Measurements from ENCODE around the gene MUC5AC. TPM values are rescaled to one million over a fixed set of nuclear protein-coding genes. Genes with fewer than 3 reads are reported as not detected.
A peak's percentile ranks its signal among the peaks of the same experiment; 100 is the strongest.
"Not testable (repeated sequence)": the region's sequence is repeated elsewhere in the genome, so short reads cannot be mapped to it uniquely, and the experiment has no call there.

The MUC5AC gene
- total and polyA plus RNA-seq, 8 donors = 0.04 to 0.75 (median 0.37) TPM; not detected in 1

DNA sequence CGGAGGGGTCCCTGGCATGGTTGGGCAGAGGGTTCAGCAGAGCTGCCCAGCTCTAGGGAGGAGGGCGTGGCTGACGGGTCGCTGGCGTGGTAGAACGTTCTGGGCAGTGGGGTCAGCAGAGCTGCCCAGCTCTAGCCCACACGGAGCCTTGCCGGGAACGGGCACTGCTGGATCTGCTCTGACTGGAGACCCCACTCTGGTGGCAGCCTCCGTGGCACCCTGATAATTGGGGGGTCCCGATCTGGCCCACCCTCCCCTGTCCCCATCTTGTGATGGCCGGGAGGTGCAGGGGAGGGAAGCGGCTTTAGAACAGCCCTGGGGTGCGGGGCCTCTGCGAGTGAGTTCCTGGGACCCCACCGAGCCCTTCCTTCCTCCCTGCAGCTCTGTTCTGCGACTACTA is 21.9 kb downstream of the MUC5AC start:
- no peaks in the 10 kb centered on the region for H3K4me1 ChIP-seq
- no peak overlapping the region for H3K27ac ChIP-seq
- ATAC-seq (no peak), DNase-seq (peak in 1 of 4 donors; percentile 69)
- H3K4me3 ChIP-seq = no peak overlapping the region
- no peaks in the 10 kb centered on the region for H3K36me3 ChIP-seq
- no peaks in the 10 kb centered on the region for H3K9me3 ChIP-seq
- intact Hi-C loops (cut with DNase I) = no loop called here
- TF ChIP-seq, protein P1, sequence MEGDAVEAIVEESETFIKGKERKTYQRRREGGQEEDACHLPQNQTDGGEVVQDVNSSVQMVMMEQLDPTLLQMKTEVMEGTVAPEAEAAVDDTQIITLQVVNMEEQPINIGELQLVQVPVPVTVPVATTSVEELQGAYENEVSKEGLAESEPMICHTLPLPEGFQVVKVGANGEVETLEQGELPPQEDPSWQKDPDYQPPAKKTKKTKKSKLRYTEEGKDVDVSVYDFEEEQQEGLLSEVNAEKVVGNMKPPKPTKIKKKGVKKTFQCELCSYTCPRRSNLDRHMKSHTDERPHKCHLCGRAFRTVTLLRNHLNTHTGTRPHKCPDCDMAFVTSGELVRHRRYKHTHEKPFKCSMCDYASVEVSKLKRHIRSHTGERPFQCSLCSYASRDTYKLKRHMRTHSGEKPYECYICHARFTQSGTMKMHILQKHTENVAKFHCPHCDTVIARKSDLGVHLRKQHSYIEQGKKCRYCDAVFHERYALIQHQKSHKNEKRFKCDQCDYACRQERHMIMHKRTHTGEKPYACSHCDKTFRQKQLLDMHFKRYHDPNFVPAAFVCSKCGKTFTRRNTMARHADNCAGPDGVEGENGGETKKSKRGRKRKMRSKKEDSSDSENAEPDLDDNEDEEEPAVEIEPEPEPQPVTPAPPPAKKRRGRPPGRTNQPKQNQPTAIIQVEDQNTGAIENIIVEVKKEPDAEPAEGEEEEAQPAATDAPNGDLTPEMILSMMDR (IDR thresholded peaks at IDR 0.05) = no peak
- H3K27me3 ChIP-seq = peaks cover 0 to 41% of the 10 kb centered on the region in 2 donors

DNA sequence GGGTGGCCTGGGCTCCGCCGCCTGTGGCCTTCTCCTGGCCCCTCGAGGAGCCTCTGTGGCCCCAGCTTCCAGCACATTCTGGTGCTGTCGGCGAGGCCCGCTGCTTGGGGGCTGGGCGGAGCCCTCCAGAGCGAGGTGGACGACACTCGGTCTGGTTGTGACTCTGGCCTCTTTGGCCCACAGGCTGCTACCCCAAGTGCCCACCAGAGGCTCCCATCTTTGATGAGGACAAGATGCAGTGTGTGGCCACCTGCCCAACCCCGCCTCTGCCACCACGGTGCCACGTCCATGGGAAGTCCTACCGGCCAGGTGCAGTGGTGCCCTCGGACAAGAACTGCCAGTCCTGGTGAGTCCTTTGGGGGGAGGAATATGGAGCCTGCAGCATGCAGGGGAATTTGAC is 22.4 kb downstream of the MUC5AC start:
- intact Hi-C loops (cut with DNase I) = no loop called here
- Histone ChIP-seq H3K9me3 (no peaks in the 10 kb centered on the region), H3K27me3 (peaks cover 0 to 41% of the 10 kb centered on the region in 2 donors), H3K4me3 (no peak overlapping the region), H3K27ac (no peak overlapping the region), H3K4me1 (no peaks in the 10 kb centered on the region), H3K36me3 (no peaks in the 10 kb centered on the region)
- peak in 1 of 4 donors; percentile 55 for DNase-seq
- ATAC-seq = no peak
- TF ChIP-seq, protein P1 (IDR thresholded peaks at IDR 0.05) = no peak

DNA sequence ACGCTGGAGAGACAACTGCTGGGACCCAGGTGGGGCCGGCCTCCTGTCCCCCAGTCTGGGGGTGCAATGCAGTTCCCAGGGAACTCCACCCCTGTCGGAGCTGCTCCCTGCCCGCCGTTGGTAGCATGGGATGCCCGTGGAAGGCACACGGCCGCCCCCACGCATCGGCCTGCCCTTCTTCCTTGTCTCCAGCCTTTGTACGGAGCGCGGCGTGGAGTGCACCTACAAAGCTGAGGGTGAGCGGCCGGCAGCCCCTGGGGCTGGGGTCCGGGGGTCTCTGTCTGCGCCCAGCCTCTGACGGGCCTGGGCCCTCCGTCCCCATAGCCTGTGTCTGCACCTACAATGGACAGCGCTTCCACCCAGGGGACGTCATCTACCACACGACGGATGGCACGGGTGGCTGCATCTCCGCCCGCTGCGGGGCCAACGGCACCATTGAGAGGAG is 23.2 kb downstream of the MUC5AC start:
- Histone ChIP-seq H3K4me1 (no peaks in the 10 kb centered on the region), H3K27ac (no peak overlapping the region), H3K36me3 (no peaks in the 10 kb centered on the region), H3K4me3 (no peak overlapping the region), H3K27me3 (peaks cover 0 to 41% of the 10 kb centered on the region in 2 donors), H3K9me3 (no peaks in the 10 kb centered on the region)
- no peak for ATAC-seq
- peak in 1 of 4 donors; percentile 80 for DNase-seq
- TF ChIP-seq, protein P1 (IDR thresholded peaks at IDR 0.05) = no peak
- intact Hi-C loops (cut with DNase I) = no loop called here

DNA sequence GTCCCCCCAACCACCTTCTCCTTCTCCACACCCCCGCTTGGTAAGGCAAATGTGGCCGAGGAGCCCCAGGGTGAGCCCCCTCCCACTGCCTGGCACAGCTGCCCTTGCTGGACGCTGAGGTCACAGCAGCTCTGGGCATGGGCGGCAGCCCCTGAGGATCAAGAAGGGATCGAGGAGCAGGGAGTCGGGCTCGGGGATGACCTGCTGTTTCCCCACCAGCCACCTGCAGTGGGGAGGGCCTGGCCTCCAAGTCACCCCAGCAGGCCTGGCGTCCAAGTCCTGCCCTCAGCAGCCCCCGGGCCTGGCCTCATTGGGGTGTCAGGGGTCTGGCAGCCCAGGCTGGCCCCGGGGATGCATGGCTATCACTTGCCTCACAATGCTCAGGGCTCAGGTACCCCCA is 23.7 kb downstream of the MUC5AC start:
- intact Hi-C loops (cut with DNase I) = no loop called here
- ATAC-seq = no peak
- TF ChIP-seq, protein P1 (IDR thresholded peaks at IDR 0.05) = no peak
- peaks cover 0 to 41% of the 10 kb centered on the region in 2 donors for H3K27me3 ChIP-seq
- H3K36me3 ChIP-seq = no peaks in the 10 kb centered on the region
- H3K4me3 ChIP-seq = no peak overlapping the region
- no peaks in the 10 kb centered on the region for H3K4me1 ChIP-seq
- no peaks in the 10 kb centered on the region for H3K9me3 ChIP-seq
- no peak overlapping the region for H3K27ac ChIP-seq
- DNase-seq = peak in 1 of 4 donors; percentile 68

DNA sequence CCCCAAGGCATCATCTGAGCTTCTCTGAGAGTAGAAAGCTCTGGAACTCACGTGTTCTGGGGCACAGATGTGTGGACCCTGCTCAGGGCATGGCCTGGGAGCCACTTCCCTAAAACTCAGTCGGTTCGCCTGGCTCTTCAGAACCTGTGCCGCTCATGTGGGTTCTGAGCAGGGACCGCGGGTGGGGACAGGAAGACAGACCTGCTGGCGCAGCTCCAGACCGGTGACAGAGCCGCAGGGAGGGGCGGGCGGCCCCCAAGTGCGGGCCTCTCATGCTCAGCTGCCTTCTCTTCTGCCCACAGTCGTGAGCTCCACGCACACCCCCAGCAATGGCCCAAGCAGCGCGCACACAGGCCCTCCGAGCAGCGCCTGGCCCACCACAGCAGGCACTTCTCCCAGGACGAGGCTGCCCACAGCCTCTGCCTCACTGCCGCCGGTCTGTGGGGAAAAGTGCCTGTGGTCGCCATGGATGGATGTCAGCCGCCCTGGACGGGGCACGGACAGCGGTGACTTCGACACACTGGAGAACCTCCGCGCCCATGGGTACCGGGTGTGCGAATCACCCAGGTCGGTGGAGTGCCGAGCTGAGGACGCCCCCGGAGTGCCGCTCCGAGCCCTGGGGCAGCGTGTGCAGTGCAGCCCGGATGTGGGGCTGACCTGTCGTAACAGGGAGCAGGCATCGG is 24.2 kb downstream of the MUC5AC start:
- H3K27ac ChIP-seq = no peak overlapping the region
- no peak overlapping the region for H3K4me3 ChIP-seq
- ATAC-seq = no peak
- peak in 1 of 4 donors; percentile 69 for DNase-seq
- no peaks in the 10 kb centered on the region for H3K4me1 ChIP-seq
- no peaks in the 10 kb centered on the region for H3K9me3 ChIP-seq
- no peaks in the 10 kb centered on the region for H3K36me3 ChIP-seq
- peaks cover 0 to 41% of the 10 kb centered on the region in 2 donors for H3K27me3 ChIP-seq
- intact Hi-C loops (cut with DNase I) = no loop called here
- TF ChIP-seq, protein P1 (IDR thresholded peaks at IDR 0.05) = no peak

DNA sequence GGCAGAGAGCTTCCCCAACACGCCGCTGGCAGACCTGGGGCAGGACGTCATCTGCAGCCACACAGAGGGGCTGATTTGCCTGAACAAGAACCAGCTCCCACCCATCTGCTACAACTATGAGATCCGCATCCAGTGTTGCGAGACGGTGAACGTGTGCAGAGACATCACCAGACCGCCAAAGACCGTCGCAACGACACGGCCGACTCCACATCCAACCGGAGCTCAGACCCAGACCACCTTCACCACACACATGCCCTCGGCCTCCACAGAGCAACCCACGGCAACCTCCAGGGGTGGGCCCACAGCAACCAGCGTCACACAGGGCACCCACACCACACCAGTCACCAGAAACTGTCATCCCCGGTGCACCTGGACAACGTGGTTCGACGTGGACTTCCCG is 26.4 kb downstream of the MUC5AC start:
- H3K27ac ChIP-seq; H3K9me3 ChIP-seq; ATAC-seq; H3K36me3 ChIP-seq; DNase-seq; H3K4me1 ChIP-seq; intact Hi-C loops (cut with DNase I); H3K4me3 ChIP-seq: not testable (repeated sequence)
- H3K27me3 ChIP-seq = peaks cover 0 to 32% of the 10 kb centered on the region in 2 donors

DNA sequence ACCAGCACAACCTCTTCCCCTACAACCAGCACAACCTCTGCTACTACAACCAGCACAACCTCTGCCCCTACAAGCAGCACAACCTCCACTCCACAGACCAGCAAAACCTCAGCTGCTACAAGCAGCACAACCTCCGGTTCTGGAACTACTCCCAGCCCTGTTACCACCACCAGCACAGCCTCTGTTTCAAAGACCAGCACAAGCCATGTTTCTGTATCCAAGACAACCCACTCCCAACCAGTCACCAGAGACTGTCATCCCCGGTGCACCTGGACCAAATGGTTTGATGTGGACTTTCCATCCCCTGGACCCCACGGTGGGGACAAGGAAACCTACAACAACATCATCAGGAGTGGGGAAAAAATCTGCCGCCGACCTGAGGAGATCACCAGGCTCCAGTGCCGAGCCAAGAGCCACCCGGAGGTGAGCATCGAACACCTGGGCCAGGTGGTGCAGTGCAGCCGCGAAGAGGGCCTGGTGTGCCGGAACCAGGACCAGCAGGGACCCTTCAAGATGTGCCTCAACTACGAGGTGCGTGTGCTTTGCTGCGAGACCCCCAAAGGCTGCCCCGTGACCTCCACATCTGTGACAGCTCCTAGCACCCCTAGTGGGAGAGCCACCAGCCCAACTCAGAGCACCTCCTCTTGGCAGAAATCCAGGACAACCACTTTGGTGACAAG is 30.8 kb downstream of the MUC5AC start:
- H3K4me3 ChIP-seq; intact Hi-C loops (cut with DNase I); H3K9me3 ChIP-seq; H3K36me3 ChIP-seq; ATAC-seq; H3K27me3 ChIP-seq; H3K27ac ChIP-seq; H3K4me1 ChIP-seq: not testable (repeated sequence)
- DNase-seq = peak in 1 of 4 donors; percentile 23

DNA sequence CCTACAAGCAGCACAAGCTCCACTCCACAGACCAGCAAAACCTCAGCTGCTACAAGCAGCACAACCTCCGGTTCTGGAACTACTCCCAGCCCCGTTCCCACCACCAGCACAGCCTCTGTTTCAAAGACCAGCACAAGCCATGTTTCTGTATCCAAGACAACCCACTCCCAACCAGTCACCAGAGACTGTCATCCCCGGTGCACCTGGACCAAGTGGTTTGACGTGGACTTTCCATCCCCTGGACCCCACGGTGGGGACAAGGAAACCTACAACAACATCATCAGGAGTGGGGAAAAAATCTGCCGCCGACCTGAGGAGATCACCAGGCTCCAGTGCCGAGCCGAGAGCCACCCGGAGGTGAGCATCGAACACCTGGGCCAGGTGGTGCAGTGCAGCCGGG is 32.1 kb downstream of the MUC5AC start:
- H3K9me3 ChIP-seq; intact Hi-C loops (cut with DNase I); H3K36me3 ChIP-seq; H3K27ac ChIP-seq; H3K4me3 ChIP-seq; H3K4me1 ChIP-seq; ATAC-seq: not testable (repeated sequence)
- DNase-seq = peak in 1 of 4 donors; percentile 26
- peaks cover 0 to 11% of the 10 kb centered on the region in 2 donors for H3K27me3 ChIP-seq
